SIG-M5 (cell line): ENCODE data around the gene DNAH3.
A peak's percentile ranks its signal among the peaks of the same experiment; 100 is the strongest.

Experiments used
- DNase-seq: peaks from one replicate; lab custom pipeline; 2025; lab: John Stamatoyannopoulos, UW

DNAH3 gene

GRCh38 chr16:20905576-20905975, 245.1 kb downstream of the DNAH3 start:
- no peak for DNase-seq

DNA sequence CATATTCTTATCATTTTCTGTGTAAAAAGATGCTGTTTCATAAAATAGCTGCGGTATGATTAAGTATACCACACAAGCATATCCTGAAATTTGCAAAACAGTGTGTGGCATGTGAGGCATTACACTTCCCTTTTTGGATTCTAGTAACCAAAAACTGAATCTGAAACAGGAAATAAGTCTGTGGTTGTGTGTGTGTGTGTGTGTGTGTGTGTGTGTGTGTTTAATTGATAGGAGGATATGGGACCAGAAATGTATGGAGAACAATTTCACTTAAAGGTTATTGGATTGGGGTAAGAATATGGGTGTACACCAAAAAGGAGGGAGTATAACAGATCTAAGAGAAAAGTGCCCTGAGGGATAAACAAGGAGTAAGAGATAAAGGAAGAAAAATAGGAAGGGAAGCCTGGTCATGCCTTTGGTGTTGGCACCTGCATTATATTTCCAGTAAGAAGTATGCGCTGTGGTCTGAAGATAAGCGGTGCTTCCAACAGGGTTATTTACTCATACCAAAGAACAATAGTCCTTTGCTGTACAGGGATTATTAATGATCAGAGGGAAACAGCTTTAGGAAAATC, 246.1 kb downstream of the DNAH3 start:
- DNase-seq: peak; percentile 63

GRCh38 chr16:20903899-20904506, 246.6 kb downstream of the DNAH3 start:
- no peak for DNase-seq

GRCh38 chr16:20903116-20903898, 247.3 kb downstream of the DNAH3 start:
- no peak for DNase-seq

DNA sequence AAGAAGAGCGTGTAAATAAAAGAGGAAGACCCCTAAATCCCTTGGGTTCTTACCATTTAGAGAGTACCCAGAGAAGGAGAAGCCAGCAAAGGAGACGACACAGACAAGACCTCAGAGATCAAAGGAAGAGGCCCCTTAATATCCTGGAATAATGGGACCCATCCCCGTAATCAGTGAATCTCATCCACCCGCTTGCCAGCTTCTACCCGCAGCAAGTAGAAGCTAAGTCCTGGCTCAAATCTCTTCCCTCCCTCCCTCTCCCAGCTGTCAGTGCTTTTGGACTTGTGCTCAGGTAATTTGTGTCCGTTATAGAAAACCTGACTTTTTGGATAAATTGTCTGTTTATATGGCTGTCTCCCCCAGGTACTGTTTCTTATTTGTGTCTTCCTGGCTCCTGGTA, 248.2 kb downstream of the DNAH3 start:
- DNase-seq: no peak

DNA sequence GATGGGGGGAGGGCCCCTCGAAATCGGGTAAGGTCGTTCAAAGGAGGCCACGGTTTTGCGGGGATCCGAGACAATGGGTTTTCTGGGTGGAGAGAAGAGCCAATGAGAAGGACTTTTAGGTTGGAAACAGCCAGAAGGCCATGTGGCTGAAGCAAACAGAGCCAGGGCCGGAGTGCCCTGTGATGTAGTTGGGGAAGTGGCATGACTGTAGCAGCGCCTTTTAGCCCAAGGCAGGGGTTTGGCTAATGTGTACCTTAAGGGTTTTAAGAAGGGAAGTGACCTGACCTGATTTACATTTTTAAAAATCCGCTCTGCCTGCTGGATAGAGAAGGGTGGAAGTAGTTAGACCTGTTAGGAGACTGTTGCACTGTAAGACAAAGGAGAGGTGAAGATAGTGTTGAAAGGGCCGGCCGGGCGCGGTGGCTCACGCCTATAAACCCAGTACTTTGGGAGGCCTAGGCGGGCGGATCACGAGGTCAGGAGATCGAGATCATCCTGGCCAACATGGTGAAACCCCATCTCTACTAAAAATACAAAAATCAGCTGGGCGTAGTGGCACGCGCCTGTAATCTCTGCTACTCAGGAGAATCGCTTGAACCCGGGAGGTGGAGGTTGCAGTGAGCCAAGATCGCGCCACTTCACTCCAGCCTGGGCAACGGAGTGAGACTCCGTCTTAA, 249.1 kb downstream of the DNAH3 start:
- no peak for DNase-seq

DNA sequence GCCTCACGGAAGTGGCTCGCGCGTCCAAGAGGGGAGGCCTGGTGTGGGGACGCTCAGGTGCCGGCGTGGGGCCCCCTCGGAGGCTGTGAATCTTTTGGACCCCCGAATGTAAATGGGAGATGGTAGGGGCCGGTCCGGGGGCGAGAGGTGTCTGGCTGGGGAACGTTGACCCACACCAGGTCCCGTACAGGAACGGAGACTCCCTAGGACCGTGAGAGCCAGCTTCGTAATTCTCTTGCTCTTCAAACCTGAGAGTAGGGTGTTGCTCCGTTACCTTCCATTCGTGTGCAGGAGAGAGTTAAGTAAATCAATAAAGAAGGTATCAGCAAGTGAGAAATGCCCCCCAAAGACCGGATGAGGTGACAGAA, 249.6 kb downstream of the DNAH3 start:
- DNase-seq: no peak

GRCh38 chr16:20900299-20901067, 250.2 kb downstream of the DNAH3 start, which contains the start of the genes DCUN1D3 and LYRM1:
TSS of gene DCUN1D3 (minus strand) at chr16:20900358. CDS start at chr16:20862538, 37,820 bp downstream.
TSS of gene LYRM1 (plus strand) at chr16:20900771. CDS start at chr16:20915556, 14,785 bp downstream.
- DNase-seq: peak; percentile 62

- DNase-seq: no peak
These were observed 251.0 kb downstream of the DNAH3 start for GRCh38 chr16:20899477-20900298.

DNA sequence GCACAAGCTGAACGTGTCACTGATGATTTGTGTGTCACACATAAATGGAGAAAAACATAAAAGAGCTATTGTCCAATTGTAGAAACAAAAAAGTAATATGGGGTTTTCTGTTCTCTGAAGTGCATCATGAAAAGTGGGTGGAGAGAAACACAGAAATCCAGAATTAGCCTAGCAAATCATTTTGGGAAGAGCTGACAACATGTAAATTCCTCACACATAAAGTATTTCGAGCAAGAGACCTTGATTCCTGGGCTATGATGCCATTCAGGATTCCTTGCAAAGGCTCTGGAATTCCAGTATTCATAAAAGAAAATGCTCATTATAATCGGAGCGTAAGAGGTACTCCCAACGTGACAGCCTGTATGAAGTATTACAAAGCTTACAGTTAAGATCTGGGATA, 251.6 kb downstream of the DNAH3 start:
- DNase-seq: no peak

DNA sequence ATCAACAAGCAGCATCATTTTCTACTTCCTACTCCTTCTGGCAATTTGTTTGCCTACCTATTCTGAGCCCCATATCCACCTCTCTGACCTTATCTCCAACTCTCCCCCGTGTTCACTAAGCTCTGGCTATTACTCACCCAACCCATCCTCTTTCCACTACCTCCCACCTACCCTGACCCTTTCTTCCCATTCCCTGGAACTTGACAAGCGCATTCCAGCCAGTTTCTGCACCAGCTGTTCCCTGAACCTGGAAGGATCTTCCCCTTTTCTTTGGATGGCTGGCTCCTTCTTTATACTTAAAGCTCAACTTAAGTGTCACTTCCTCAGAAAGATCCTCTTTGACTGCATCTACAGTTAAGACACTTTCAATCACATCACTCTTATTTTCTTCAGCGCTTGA, 252.7 kb downstream of the DNAH3 start:
- no peak for DNase-seq

- DNase-seq: no peak
These were observed 253.3 kb downstream of the DNAH3 start for GRCh38 chr16:20897253-20897897.

DNA sequence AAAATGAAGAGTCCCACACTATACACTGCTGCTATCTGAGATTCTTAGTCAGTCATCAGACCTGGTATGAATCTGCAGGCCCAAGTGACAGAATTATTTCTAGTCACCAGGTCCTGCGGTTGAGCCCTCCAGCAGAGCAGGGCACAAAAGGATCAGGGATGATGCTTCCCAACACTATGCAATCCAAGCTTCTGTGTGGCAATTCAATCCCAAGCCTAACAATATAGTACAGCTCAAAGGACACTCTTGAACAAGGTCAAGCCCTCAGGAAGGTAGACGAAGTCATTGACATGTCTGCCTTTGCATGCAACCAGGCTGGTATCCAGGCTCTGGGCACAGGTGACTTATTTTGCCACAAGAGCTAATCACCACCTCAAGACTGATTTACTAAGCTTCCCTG, 256.3 kb downstream of the DNAH3 start:
- no peak for DNase-seq

- DNase-seq: no peak
These were observed 260.9 kb downstream of the DNAH3 start for GRCh38 chr16:20889625-20890275.

- no peak for DNase-seq
These were observed 263.4 kb downstream of the DNAH3 start for GRCh38 chr16:20887207-20887606.

DNA sequence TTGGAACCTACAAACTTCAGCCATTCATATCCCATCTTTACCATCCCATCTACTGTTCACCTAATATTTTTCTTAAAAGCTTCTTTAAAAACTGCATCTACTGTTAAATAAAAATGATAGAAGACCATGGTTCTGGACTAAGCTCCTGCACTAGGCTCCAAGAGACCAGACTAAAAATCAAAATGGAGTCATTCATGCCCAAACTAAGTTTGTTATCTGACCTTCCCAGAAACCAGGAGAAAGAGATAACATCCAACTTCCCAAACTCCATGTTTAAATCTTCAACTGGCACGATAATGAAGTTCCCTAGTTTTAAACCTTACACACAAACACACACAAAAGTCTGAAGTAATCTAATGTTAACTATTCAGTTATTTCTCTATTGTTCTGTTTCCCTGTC, 264.3 kb downstream of the DNAH3 start:
- DNase-seq: no peak

DNA sequence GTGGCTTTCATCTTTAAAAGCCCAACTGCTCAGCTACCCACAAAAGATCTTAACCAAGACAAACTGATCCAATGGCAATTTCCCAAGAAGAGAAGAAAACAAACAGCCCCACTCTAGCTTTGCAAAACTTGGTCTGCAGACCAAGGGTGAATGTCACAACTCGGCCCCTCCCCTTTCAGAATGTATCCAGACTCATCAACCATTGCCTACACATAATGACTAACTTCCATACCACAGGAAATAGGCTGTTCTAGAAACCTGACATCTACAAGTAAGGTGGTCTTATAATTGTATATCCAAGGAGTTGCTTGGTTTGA, 266.4 kb downstream of the DNAH3 start:
- no peak for DNase-seq

- DNase-seq: no peak
These were observed 266.9 kb downstream of the DNAH3 start for GRCh38 chr16:20883554-20884239.
